HepG2 (cell line): ENCODE data around the gene DPH7.

Experiments used
- ATF2 ChIP-seq: sonication (generic); formaldehyde crosslinking; IDR thresholded peaks from 2 replicates; pipeline ENCODE4 v1.4.0; 2020; ENCODE audit warnings: missing genetic modification reagents
- FOXO4 ChIP-seq: sonication (generic); formaldehyde crosslinking; conservative IDR thresholded peaks from 2 replicates; pipeline ENCODE4 v1.8.1; 2023; ENCODE audit warnings: missing genetic modification reagents
- POLR2A ChIP-seq, 2 experiments: IDR thresholded peaks; 2 replicates each; pipeline ENCODE4 v1.6.1; 2011; ENCODE audit warnings: low read depth in 2 of 2, low read length in 2 of 2, mild to moderate bottlenecking in 1 of 2, moderate library complexity in 1 of 2; ENCODE audit not compliant: insufficient read depth in 1 of 2
- ZC3H4 ChIP-seq: sonication (generic); formaldehyde crosslinking; IDR thresholded peaks from 2 replicates; pipeline ENCODE4 v1.4.0; 2020; ENCODE audit warnings: missing genetic modification reagents, borderline replicate concordance
- ZNF3 ChIP-seq: IDR thresholded peaks from 2 replicates; pipeline ENCODE4 v1.7.0; 2017; ENCODE audit warnings: inconsistent platforms

GRCh38 chr9:137550231-137550621 is 28.5 kb downstream of the DPH7 start, which contains the start of gene PNPLA7:
- TF ChIP-seq POLR2A (IDR thresholded peaks at IDR 0.05; ENCODE audit: insufficient read depth in 1 of 2, low read depth in 2 of 2, low read length in 2 of 2) (no peak), ZC3H4 (no peak), ATF2 (CRISPR knock-in tag) (no peak), ZNF3 (no peak), FOXO4 (CRISPR knock-in tag) (no peak)
